ENCODE data around the gene COL8A1. TPM values are rescaled to one million over a fixed set of nuclear protein-coding genes. Genes with fewer than 3 reads are reported as not detected.

Gene COL8A1
- total and polyA plus RNA-seq, 3 donors from 2014 or later: 1.1 to 11.5 (median 1.3) TPM

GRCh38 chr3:99693636-99694035 is 55.2 kb downstream of the COL8A1 start:
- Histone ChIP-seq H3K36me3 (ENCODE audit: low read depth, missing control alignments) (no peaks in the 10 kb centered on the region), H3K9me3 (no peaks in the 10 kb centered on the region), H3K4me1 (no peaks in the 10 kb centered on the region), H3K4me3 (no peak overlapping the region), H3K27me3 (no peaks in the 10 kb centered on the region), H3K27ac (no peak overlapping the region)
- DNase-seq: no peak
- intact Hi-C loops (cut with DNase I; ENCODE audit: low total_unique reads): loop anchor here (10.0 kb wide), 1 partner anchor 879 kb away; no protein-coding TSS in a partner anchor
- no peak for TF ChIP-seq POLR2A (IDR thresholded peaks at IDR 0.05)
- WGBS, 2 donors: 56 to 61% methylated on average over 2 of the region's 2 CpGs

DNA sequence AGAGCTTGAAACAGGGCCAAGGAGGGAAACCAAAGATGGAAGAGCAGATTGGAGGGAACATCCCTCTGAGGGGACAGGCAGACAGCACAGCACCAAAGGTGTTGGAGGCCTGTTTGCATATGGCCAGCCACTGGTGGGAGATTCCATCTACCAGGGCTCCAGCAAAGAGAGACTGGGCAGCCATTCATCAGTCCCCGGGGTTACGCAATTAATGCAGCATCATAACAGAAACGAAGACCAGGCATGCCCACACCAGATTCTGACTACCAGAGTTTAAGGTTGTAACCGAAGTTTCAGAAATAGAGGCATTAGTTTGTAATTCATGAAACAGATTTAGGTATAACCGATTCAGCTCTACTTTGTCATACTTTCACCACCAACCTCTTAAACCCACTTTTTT is 58.1 kb downstream of the COL8A1 start:
- TF ChIP-seq CTCF (IDR thresholded peaks at IDR 0.05): no peak
- no peak for TF ChIP-seq POLR2A (IDR thresholded peaks at IDR 0.05)
- no peaks in the 10 kb centered on the region for H3K4me1 ChIP-seq
- WGBS, 2 donors: 75 to 77% methylated on average over 5 of the region's 5 CpGs
- intact Hi-C loops (cut with DNase I; ENCODE audit: low total_unique reads): loop anchor here (10.0 kb wide), 1 partner anchor 882 kb away; no protein-coding TSS in a partner anchor
- DNase-seq: no peak
- no peaks in the 10 kb centered on the region for H3K9me3 ChIP-seq
- H3K36me3 ChIP-seq (ENCODE audit: low read depth, missing control alignments): no peaks in the 10 kb centered on the region
- H3K27me3 ChIP-seq: no peaks in the 10 kb centered on the region
- H3K27ac ChIP-seq: no peak overlapping the region
- no peak overlapping the region for H3K4me3 ChIP-seq

GRCh38 chr3:99697250-99697649 is 58.9 kb downstream of the COL8A1 start:
- no peak overlapping the region for H3K27ac ChIP-seq
- H3K4me3 ChIP-seq: no peak overlapping the region
- H3K4me1 ChIP-seq: no peaks in the 10 kb centered on the region
- 55 to 64% methylated on average over 5 of the region's 5 CpGs for WGBS, 2 donors
- TF ChIP-seq POLR2A (IDR thresholded peaks at IDR 0.05) (no peak), CTCF (IDR thresholded peaks at IDR 0.05) (no peak)
- intact Hi-C loops (cut with DNase I; ENCODE audit: low total_unique reads): loop anchor here (10.0 kb wide), 1 partner anchor 882 kb away; no protein-coding TSS in a partner anchor
- DNase-seq: no peak
- H3K36me3 ChIP-seq (ENCODE audit: low read depth, missing control alignments): no peaks in the 10 kb centered on the region
- H3K9me3 ChIP-seq: no peaks in the 10 kb centered on the region
- no peaks in the 10 kb centered on the region for H3K27me3 ChIP-seq

GRCh38 chr3:99698932-99699331 is 60.5 kb downstream of the COL8A1 start:
- H3K27ac ChIP-seq: no peak overlapping the region
- H3K36me3 ChIP-seq (ENCODE audit: low read depth, missing control alignments): no peaks in the 10 kb centered on the region
- no peaks in the 10 kb centered on the region for H3K27me3 ChIP-seq
- H3K4me3 ChIP-seq: no peak overlapping the region
- TF ChIP-seq CTCF (IDR thresholded peaks at IDR 0.05) (no peak), POLR2A (IDR thresholded peaks at IDR 0.05) (no peak)
- 73 to 80% methylated on average over 2 of the region's 2 CpGs for WGBS, 2 donors
- H3K9me3 ChIP-seq: no peaks in the 10 kb centered on the region
- intact Hi-C loops (cut with DNase I; ENCODE audit: low total_unique reads): loop anchor here (10.0 kb wide), 1 partner anchor 884 kb away; no protein-coding TSS in a partner anchor
- no peaks in the 10 kb centered on the region for H3K4me1 ChIP-seq
- no peak for DNase-seq

DNA sequence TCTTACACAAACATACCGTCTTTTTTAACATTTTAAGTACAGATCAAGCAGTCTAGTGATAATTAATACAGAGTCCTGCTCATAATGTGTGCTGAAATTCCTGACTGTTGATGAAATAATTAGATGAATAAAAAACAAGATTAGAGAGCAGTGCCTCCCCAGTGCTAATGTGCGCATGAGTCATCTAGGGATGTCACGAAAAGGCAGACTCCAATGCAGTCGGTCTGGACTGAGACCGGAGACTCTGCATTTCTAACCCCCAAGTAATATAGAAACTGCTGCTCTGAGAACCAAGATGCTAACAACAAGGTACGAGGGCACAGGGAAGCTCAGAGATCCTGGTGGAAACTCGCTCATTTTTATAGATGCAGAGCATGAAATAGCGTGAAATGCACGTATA is 61.4 kb downstream of the COL8A1 start:
- no peak for TF ChIP-seq POLR2A (IDR thresholded peaks at IDR 0.05)
- TF ChIP-seq CTCF (IDR thresholded peaks at IDR 0.05): no peak
- intact Hi-C loops (cut with DNase I; ENCODE audit: low total_unique reads): loop anchor here (10.0 kb wide), 1 partner anchor 885 kb away; no protein-coding TSS in a partner anchor
- H3K4me1 ChIP-seq: no peaks in the 10 kb centered on the region
- H3K4me3 ChIP-seq: no peak overlapping the region
- WGBS, 2 donors: 90 to 92% methylated on average over 9 of the region's 9 CpGs
- no peaks in the 10 kb centered on the region for H3K36me3 ChIP-seq (ENCODE audit: low read depth, missing control alignments)
- no peaks in the 10 kb centered on the region for H3K27me3 ChIP-seq
- no peaks in the 10 kb centered on the region for H3K9me3 ChIP-seq
- no peak for DNase-seq
- no peak overlapping the region for H3K27ac ChIP-seq

Measured in testis (tissue), 3 donors.